ENCODE measurements around the gene SAMD4B.
A peak's percentile ranks its signal among the peaks of the same experiment; 100 is the strongest.

DNA sequence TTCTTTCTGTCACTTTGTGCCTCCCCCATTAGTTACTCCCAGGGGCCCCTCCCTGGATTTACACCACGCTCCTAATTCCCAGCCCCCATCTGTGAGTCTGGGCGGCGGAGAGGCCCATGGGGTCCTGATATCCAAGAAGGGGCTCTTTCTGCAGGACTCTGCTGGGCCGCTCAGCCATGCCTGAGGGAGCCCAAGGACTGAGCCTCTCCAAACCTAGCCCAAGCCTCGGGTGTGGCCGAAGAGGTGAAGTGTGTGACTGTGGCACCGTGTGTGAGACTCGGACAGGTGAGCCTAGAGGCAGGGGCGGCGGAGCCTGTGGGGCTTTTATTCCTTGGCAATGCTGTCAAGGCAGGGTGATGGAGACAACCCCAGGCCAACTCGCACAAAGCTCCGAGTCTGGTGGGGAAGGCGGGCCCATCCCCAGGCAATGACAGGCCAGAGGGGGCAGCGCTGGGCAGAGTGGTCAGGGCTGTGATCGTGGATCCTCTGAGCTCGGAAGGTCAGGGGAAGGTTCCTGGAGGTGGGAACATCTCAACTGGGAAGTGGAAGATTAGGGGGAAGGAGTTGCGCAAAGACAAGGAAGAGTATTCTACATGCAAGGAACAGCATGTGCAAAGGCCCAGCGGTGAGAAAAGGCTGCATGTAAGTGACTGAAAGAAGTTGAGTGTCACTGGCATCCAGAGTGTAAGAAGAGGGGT lies 71.8 kb downstream of the SAMD4B start:
- TF ChIP-seq, protein P1, sequence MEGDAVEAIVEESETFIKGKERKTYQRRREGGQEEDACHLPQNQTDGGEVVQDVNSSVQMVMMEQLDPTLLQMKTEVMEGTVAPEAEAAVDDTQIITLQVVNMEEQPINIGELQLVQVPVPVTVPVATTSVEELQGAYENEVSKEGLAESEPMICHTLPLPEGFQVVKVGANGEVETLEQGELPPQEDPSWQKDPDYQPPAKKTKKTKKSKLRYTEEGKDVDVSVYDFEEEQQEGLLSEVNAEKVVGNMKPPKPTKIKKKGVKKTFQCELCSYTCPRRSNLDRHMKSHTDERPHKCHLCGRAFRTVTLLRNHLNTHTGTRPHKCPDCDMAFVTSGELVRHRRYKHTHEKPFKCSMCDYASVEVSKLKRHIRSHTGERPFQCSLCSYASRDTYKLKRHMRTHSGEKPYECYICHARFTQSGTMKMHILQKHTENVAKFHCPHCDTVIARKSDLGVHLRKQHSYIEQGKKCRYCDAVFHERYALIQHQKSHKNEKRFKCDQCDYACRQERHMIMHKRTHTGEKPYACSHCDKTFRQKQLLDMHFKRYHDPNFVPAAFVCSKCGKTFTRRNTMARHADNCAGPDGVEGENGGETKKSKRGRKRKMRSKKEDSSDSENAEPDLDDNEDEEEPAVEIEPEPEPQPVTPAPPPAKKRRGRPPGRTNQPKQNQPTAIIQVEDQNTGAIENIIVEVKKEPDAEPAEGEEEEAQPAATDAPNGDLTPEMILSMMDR (conservative IDR thresholded peaks at IDR 0.05; ENCODE audit: low read depth, low read length), result peak; percentile 42; the same call in 1 of the 2 replicates
- TF ChIP-seq EZH2phosphoT487 (IDR thresholded peaks at IDR 0.05; ENCODE audit: borderline replicate concordance, low read length), result no peak

All from PC-3 (cell line).